Measurements from ENCODE around the gene LAP3.
"Not testable (repeated sequence)": the region's sequence is repeated elsewhere in the genome, so short reads cannot be mapped to it uniquely, and the experiment has no call there.

Gene LAP3

DNA sequence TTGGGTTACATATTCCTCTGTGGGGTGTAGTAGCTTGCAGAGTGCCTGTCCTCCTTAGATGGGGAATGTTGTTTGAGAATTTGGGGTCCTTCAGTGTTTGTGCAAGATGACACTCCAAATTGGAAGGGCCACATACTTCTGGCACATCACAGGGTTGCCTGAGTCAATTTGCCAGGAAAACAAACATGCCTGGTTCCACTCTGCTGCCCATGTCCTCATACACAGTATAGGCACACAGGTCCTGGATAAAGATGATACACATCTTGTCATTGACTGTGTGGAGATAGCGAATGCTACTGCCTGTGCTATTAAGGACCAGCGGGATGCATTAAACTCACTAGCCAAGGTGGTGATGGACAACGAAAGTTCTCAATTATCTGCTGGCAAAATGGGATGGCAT is 11.2 kb upstream of the LAP3 start:
- no peak for DNase-seq

DNA sequence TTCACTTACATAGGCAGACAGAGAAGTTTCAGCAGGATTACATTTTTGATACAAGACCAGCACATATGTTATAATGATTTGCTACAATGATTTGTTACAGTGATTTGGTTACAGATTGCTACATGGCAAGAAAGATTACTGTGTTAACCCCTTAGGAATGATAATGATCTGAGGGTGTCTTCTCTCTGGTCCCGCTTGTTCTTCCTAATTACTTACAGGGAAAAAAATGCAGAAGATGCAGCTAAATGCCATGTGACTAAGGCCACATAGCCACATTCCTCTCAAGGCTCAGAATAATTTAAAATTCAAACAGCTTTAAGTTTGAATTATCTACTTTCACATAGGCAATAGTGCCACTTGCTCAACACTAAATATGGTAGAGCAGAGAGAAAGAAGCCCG is 9.7 kb upstream of the LAP3 start:
- no peak for DNase-seq

DNA sequence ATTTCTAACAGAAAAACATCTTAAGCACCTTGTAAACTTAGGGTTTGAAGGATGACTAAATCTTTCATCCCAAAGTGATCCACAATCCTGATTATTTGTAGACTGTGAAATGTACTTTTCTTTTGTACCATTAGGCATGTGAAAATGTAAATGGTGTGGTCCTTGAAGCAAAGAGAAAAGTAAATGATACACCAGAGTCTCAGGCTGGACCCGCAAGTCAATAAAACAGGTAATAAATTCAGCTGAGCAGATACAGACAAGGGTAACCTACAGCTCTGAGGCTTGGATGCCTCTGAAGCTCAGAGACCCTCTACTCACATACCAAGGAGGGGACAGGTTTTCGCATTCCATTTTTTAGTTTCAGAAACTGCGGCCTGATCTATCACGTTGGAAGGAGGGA is 2.8 kb upstream of the LAP3 start:
- no peak for DNase-seq

DNA sequence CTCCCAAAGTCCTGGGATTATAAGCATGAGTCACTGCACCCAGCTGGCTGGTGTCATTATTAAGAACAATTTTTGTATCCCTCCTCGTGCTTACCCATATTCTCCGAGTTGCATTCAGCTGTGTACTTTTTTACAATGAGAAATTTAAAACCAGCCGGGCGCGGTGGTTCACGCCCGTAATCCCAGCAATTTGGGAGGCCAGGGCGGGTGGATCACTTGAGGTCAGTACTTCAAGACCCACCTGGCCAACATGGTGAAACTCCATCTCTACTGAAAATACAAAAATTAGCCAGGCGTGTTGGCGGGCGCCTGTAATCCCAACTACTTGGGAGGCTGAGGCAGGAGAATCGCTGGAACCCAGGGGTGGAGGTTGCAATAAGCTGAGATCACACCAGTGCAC is 1.8 kb upstream of the LAP3 start:
- not testable (repeated sequence) for DNase-seq

DNA sequence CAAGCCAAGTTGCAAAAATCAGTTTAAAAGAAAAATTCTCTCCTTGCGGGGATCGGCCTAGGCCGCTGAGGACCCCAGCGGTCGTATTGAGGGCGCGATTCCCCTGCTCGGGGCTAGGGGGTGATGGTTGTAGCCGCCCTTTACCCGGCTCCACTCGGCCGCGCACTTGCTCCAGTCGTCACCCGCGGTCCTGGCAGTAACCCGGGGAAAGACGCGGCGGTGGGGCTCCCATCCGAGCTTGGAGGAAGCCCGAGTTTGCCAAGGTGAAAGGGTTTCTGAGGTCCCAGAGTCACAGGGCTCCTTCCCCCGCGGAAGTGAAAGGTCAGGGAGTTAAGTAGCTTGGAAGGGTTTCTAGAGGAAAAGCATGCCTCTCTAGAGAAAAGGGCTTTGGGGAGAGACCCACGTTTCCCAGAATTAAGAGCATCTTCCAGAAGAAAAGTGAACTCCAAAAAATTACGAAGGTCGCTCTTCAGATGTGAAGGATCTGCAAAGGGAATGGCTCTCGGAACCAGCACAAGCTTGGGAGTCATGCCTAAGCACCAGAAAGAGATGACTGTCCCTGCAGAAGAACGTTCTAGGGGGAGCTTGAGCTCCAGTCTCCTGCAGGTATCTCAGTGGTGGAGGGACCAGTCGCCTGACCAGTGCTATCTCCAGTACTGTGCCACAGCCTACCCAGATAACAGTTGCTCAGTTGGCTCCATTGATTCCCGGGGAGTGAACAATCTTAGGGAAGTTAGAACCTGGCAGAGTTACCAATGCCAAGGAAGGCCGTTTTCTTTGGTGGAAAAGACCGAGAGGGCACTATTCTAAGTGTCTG is 875 bp downstream of the LAP3 start:
- DNase-seq, result peak; percentile 22

DNA sequence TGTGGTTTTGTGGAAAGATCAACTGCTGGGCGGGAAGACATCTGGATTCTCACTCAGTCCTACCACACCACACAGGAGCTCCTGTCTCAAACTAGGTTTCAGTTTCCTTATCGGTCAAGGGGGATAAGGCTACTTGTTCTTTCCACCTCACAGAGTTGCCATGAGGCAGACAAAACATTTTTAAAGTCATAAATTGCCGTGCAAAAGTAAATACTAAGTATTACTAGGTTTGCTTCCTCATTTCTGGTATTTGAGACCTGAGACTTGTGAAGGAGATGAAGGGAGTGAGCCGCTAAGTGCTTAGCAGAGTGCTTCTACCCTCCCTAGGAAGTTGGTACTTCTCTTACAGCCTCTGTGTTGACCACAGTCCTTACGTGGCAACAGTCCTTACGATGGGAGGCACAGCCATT is 1.5 kb downstream of the LAP3 start:
- DNase-seq, result peak; percentile 3

DNA sequence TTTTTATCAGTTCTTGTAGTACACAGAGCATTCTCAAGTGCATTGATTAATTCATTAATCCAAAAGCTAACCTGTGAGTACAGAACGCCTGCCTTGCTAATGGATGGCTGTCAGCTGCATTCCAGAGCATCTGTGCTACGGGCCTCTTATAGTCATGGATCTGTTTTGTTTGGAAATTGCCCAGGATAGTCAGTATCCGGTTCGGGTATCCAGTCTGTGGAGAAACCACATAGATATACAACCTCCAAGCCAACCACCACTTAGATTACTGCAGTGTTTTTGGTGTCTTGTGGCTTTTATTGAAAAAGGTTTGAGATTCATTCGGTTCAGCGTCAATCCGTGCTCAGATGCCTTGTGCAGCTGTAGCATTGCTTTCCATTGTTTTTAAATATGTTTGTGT is 4.0 kb downstream of the LAP3 start:
- DNase-seq, result no peak

DNA sequence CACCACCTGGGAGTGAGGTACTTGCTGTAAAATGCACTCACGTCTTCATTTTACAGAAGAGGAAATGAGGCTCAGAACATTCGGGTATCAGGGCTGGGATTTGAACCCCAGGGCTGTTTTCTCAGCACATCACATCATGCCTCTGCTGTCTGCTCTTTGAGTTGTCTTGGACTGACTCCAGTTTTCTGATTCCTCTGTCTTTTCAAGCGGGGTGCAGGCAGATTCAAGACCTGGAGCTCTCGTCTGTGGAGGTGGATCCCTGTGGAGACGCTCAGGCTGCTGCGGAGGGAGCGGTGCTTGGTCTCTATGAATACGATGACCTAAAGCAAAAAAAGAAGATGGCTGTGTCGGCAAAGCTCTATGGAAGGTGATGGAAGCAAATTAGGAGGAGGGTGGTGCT is 6.3 kb downstream of the LAP3 start:
- no peak for DNase-seq

DNA sequence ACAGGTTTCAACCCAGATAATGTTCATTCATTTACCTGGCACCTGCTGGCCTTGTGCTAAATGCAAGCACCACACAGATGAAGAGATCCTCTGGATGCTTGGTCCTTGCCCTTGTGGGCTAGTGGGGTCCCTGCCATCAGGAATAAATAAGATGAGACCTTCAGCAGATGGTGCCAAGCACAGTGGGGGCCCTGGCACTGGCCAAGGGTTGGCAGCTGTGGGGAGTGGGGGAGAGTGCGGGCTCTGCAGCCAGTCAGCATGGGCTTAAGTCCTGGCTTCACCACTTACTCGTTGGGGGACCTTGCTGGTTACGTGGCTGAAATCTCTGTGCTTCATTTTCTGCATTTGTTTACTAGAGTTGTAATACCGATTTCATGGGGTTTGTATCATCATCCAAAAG is 6.9 kb downstream of the LAP3 start:
- no peak for DNase-seq

DNA sequence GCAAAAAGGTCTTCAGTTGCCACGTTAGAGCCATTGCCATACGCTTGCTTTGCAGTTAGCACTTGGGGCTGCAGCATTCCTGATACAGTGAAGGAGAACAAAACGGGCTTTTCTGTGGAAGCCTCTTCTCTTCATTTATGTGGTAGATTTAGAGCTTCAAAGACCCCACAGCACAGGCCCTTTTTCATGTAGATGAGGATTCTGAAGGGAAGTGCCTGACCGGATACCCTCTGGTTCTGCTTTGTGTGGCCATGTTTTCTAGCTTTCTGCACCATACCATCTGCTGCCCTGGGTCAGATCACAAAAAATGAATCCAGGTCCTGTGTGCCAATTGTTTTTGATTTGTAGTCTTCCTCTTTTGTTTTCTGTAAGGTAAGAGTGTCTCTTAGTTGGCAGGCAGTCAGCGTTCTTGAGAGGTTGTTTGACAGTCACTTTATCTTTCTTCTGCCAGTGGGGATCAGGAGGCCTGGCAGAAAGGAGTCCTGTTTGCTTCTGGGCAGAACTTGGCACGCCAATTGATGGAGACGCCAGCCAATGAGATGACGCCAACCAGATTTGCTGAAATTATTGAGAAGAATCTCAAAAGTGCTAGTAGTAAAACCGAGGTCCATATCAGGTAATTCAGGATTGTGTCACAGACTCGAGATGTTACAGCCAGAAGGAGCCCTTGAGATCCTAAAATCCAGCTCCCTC is 7.7 kb downstream of the LAP3 start:
- DNase-seq, result no peak

DNA sequence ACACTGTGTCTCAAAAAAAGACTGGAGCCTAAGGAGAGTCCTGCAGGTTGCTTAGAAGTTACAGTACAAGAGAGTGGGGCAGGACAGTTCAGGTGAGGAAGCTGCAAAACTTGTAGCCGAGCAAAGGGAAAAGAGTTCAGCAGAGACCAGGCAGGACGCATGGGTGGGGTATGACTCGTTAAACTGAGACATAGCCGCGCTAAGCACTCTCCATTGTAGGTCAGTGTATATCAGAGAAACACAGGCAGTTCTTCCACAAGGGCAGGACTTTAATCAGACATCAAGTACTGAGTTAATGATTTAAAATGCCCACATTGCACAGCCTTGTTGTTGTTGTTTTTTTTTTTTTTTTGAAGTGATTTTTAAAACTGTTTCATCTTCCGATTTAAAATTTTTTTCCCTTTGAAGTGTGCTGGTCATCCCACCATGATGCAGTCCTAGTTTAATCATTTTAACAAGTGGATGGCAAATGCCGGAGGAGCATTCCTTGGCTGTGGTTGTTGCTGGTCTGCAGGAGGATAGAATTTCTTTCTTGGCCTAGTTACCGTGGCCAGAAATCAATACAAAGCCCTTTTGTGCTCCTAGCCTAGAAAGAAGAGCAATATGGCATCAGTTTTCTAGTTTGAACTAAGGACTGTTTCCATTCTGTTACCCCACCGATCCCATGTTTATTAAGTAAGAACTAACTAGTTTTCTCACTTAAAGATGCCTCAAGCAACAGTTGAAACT is 10.3 kb downstream of the LAP3 start:
- DNase-seq, result no peak

DNA sequence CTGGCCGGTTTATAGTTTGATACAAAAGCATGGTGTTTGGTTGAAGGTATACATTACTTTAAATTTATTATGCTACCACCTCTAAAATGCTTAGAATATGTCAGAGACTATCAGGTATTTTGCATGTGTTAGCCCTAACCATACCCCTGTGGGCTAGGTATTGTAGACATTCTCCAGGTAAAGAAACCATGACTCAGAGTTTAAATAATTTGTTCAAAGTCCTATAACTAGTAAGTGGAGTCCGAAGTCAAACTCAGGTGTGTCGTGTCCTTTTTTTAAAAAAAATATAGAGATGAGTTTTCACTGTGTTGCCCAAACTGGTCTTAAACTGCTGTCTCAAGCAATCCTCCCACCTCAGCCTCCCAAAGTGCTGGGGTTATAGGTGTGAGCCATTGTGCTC is 12.4 kb downstream of the LAP3 start:
- no peak for DNase-seq

DNA sequence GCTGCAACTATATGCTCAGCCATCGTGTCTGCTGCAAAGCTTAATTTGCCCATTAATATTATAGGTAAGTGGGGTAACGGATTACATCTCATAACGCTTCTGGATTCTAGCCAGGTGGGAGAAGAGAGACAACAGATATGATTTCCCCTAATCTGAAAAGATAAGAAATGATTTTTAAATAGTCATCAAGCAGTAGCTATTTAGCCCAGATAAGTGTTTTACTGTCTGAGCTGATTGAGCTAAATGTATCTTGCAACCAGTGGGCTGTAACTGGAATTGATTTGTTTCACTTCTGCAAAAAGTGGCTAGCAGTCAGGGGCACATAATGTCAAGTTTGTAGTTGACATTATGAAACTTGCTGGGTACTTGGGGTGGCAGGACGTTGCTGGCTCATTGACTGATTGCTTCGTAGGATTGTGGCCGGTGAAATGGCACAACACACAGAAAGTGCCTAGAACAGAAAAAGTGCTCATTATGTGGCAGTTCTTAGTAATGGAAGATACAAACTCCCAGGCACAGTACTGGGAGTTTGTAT is 18.5 kb downstream of the LAP3 start:
- no peak for DNase-seq

DNA sequence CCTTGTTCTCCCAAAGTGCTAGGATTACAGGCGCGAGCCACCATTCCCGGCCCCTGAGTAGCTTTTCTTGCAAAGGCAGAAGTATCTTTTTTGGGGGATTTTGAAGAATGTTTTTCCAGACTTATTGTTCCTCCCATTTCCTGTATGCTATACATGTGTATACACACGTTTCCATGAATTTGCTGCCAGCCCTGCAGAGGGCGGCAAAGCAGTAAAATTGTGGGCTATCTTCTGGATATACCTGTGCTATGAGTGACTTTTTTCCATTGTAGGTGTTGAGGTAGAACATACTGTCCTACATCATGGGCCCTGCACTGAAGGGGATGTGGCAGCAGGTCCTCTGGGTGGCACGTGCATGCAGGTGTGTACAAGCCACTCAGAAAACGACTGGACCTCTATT is 20.5 kb downstream of the LAP3 start:
- DNase-seq, result no peak

DNA sequence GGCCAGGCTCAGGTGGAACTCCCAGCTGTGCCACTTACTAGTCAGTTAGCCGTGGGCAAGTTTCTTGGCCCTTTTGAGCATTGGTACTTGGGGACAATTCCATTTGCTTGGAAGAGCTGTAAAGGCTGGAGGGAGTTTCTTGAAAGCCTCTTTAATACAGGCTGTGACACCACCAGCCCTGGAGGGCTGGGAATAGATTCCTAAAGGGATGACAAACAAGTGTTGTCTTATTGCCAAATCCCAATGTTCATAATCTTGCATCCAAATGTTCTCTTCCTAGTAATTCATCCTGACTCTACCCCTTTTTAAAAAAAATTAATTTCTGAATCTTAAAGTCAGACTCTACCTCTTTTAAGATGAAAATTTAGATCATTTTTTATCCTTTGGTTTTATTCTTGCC is 22.8 kb downstream of the LAP3 start:
- no peak for DNase-seq

DNA sequence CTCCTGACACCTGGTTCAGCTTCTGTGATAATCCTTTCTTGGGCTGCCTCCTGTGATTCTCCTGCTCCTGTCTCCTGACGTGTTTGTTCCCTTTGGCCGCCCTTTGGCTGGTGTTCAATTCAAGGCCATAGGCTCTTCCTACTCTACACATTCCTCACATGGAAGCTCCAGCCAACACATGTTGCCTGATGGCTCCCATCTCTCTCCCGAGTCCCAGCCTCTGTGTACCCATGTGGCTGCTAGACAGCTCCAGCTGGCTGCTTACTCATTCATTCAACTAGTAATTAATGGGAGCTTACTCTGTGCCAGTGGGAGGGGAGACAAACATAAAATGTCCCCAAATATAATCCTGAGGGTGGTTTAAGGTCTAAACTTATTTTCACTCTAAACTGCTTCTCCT is 28.2 kb downstream of the LAP3 start:
- DNase-seq, result no peak

DNA sequence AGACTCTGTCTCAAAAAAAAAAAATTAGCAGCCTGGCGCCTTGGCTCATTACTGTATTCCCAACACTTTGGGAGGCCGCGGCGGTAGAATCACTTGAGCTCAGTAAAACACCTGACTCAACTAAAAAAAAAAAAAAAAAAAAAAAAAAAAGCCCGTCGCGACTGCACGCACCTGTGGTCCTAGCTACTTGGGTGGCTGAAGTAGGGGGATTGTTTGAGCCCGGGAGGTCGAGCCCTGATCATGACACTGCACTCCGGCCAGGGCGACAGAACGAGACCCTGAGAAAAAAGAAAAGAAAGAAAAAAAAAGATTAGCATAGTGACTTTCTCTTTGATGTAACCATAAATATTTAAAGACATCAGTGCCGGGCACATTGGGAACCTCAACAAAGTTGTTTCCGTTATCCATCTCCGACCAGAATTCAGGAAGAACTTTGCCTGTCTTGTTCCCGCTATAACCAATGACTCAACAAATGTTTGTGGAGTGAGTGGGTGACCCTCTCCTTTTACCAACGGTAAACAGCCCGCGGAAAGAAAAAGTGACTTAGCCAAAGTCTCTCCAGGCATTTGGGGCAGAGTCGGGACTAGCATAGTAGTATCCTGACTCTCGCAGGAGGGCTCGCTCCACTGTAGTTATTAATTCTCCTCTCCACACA is 36.9 kb downstream of the LAP3 start:
- DNase-seq, result peak; percentile 1

DNA sequence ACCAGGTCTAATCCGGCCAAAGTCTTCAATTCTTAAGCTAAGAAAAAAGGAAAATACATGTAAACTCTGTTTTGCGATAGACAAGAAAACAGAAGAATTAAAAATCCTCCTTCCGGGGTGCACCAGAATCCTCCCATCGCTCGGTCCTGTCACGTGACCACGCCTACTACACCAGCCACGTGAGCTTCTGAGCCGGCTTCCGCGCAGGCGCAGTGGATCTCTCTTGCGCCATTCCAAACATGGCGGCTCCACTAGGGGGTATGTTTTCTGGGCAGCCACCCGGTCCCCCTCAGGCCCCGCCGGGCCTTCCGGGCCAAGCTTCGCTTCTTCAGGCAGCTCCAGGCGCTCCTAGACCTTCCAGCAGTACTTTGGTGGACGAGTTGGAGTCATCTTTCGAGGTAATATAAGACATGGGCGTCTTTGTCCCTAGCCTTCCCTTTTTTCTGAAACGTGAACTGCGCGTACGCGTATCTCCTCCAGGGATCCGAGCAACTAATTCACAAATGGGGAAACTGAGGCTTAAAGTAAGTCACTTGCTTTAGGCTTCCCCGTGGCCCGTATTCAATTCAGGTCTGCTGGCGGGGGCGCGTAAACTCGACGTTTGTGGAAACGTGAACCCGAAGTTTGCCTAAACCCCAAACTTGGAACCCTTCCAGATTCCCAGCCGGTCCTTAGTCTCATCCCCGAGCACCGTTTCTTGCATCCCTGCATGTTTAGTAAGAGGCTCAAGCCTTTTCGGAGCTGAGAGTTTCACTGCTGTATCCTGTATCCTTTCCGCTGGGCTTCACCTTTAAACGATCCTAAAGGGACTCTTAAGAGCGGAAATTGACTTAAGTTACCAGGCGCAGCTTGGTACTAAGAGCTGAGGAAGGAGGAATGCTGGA is 37.7 kb downstream of the LAP3 start, which contains the start of gene MED28:
Gene MED28, plus strand, starts transcription at position 226 of the 884 bp plus-strand sequence. Its CDS starts 14 bp downstream, at position 240.
- peak; percentile 94 for DNase-seq

DNA sequence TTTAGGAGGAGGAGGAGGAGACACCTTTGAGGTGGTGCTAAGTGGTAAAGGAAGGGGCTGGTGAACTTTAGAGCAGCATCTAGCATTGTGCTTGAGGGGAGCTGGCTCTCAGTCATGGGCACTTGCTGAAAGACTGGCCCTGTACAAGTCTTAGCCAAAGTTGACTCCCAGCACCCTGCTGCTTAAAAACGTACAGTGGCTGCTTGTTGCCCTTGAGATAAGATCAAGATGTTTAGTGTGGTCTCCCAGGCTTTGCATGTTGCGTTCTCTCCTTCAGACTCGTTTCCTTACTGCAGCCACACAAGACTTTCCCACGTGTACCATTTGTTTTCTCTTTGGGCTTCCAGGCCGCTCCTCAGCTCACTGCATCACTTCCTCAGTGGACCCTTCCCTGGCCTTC is 39.3 kb downstream of the LAP3 start:
- no peak for DNase-seq

DNA sequence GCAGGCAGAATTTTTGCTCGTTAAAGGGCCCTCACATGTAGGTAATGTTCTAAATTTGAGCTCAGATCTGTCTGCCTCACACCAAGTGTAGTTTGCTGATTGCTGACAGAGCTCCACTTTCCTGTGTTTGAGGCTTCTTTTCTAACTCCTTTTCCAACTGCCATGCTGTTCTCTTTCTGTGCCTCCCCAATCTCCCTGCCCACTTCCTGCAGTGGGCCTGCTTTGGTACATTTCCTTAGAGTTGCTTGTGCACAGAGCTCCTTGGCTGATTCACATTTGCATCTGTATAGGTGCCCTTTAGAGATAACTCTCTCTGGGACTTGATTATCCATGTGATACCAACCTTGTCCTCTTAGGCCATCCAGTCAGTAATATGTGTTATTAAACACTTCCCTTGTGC is 41.9 kb downstream of the LAP3 start:
- no peak for DNase-seq

DNA sequence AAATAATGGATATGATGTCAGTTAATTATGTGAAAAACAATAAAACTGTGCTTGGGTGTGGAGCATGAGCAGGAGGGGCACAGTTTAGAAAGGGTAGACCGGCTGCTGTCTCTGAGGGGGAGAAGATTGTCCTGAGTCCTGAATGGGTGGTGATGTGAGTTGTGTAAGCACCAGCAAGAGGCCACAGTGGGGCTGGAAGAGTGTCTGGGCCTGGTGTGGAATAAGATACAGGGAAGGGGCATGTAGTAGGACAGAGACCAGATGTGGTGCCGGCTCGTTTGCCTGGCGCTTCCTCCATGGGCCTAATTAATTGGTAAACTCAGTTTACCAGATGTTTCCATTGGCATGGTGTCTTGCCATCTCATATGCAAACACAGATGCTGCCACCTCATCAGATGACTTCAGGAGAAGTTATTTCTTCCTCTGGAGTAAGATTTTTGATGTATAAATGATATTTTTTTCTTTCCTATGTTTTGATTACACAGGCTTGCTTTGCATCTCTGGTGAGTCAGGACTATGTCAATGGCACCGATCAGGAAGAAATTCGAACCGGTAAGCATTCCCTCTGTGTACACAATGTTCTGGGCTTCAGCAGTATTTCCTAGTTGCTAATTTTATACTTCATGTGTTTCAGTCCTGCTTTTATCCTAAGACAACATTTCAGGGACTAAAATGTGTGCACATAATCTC is 42.6 kb downstream of the LAP3 start:
- no peak for DNase-seq
